B cell (primary cell): ENCODE data around the gene PEBP1.

ENCODE experiments used
- CTCF ChIP-seq: fragments of 200-600 bp; IDR thresholded peaks from one replicate; pipeline ENCODE4 v1.8.0; 2022; ENCODE audit warnings: antibody characterized with exemption, mild to moderate bottlenecking
- EZH2 ChIP-seq: IDR thresholded peaks from 2 replicates; pipeline ENCODE4 v1.6.1; 2012; ENCODE audit warnings: borderline replicate concordance, low read depth, mild to moderate bottlenecking, moderate library complexity, low read length; ENCODE audit not compliant: insufficient read depth, poor library complexity, severe bottlenecking

GRCh38 chr12:118102609-118103008 is 33.3 kb upstream of the PEBP1 start:
- TF ChIP-seq CTCF, result no peak
- no peak for TF ChIP-seq EZH2
